HEK293 (cell line): ENCODE data around the gene OR2B3.

Experiments
- CTCF ChIA-PET: fragments of 350-600 bp; formaldehyde crosslinking; extraction: SDS; loops from one replicate; lab custom pipeline; 2021; ENCODE audit warnings: antibody characterized with exemption; lab: Yijun Ruan, JAX
- POLR2A ChIA-PET: fragments of 300-600 bp; formaldehyde crosslinking; extraction: SDS; loops from one replicate; lab custom pipeline; 2020; ENCODE audit warnings: antibody characterized with exemption, inconsistent platforms; lab: Yijun Ruan, JAX
- H3K27ac ChIP-seq: fragments of 200-500 bp; sonication (Bioruptor generic); 2 replicates; pipeline ENCODE4 v1.5.1; 2014; ENCODE audit warnings: low read depth, low read length, control low read depth, inconsistent platforms; ENCODE audit errors: extremely low read depth
- H3K36me3 ChIP-seq, 2 experiments: fragments of 200-500 bp in 1 of 2; sonication (Bioruptor generic) in 1 of 2; 1 replicate in 1 of 2; 2 replicates in 1 of 2; pipeline ENCODE4 v1.5.1; 2014 to 2017; ENCODE audit warnings: inconsistent platforms in 2 of 2, low read length in 2 of 2; ENCODE audit not compliant: control insufficient read depth in 2 of 2, insufficient read depth in 1 of 2
- H3K4me1 ChIP-seq: fragments of 200-500 bp; sonication (Bioruptor generic); 2 replicates; pipeline ENCODE4 v1.5.1; 2014; ENCODE audit warnings: mild to moderate bottlenecking, low read length, inconsistent platforms; ENCODE audit not compliant: control insufficient read depth, insufficient read depth
- H3K4me3 ChIP-seq: 2 replicates; pipeline ENCODE4 v1.5.1; 2011; ENCODE audit warnings: low read depth, mild to moderate bottlenecking, control low read depth, low read length, moderate library complexity
- H3K9me3 ChIP-seq: fragments of 200-500 bp; sonication (Bioruptor generic); 2 replicates; pipeline ENCODE4 v1.5.1; 2014; ENCODE audit warnings: low read depth, low read length, inconsistent platforms; ENCODE audit not compliant: control insufficient read depth, insufficient read depth
- GFI1B ChIP-seq: fragments of 450-650 bp; formaldehyde crosslinking; IDR thresholded peaks from 2 replicates; pipeline ENCODE4 v1.5.1; 2016; ENCODE audit warnings: missing biosample characterization, missing genetic modification characterization
- ZNF211 ChIP-seq: fragments of 450-650 bp; formaldehyde crosslinking; IDR thresholded peaks from 2 replicates; pipeline ENCODE4 v1.5.1; 2016; ENCODE audit warnings: low read depth, missing biosample characterization, missing genetic modification characterization
- ZNF221 ChIP-seq: fragments of 450-650 bp; formaldehyde crosslinking; IDR thresholded peaks from 2 replicates; pipeline ENCODE4 v1.5.1; 2017; ENCODE audit warnings: missing biosample characterization, missing genetic modification characterization, borderline replicate concordance
- ZNF223 ChIP-seq: fragments of 450-650 bp; formaldehyde crosslinking; IDR thresholded peaks from 2 replicates; pipeline ENCODE4 v1.5.1; 2016; ENCODE audit warnings: missing biosample characterization, missing genetic modification characterization
- ZNF302 ChIP-seq: fragments of 450-650 bp; formaldehyde crosslinking; IDR thresholded peaks from 2 replicates; pipeline ENCODE4 v1.5.1; 2016; ENCODE audit warnings: missing biosample characterization, missing genetic modification characterization, low read depth
- ZNF350 ChIP-seq: fragments of 450-650 bp; formaldehyde crosslinking; IDR thresholded peaks from 2 replicates; pipeline ENCODE4 v1.5.0; 2017; ENCODE audit warnings: missing biosample characterization, mild to moderate bottlenecking, missing genetic modification characterization
- ZNF426 ChIP-seq: fragments of 450-650 bp; formaldehyde crosslinking; IDR thresholded peaks from 2 replicates; pipeline ENCODE4 v1.5.1; 2017; ENCODE audit warnings: missing biosample characterization, missing genetic modification characterization, mild to moderate bottlenecking, inconsistent platforms, moderate library complexity
- ZNF48 ChIP-seq: fragments of 450-650 bp; formaldehyde crosslinking; IDR thresholded peaks from 2 replicates; pipeline ENCODE4 v1.5.1; 2016; ENCODE audit warnings: missing biosample characterization, missing genetic modification characterization
- ZNF529 ChIP-seq: fragments of 450-650 bp; formaldehyde crosslinking; IDR thresholded peaks from 2 replicates; pipeline ENCODE4 v1.5.1; 2017; ENCODE audit warnings: missing genetic modification characterization, missing biosample characterization; ENCODE audit not compliant: insufficient replicate concordance
- ZNF549 ChIP-seq: fragments of 450-650 bp; IDR thresholded peaks from 2 replicates; pipeline ENCODE4 v1.5.1; 2018; ENCODE audit warnings: missing biosample characterization, missing genetic modification characterization, mild to moderate bottlenecking, inconsistent platforms, moderate library complexity
- ZNF560 ChIP-seq: fragments of 450-650 bp; formaldehyde crosslinking; IDR thresholded peaks from 2 replicates; pipeline ENCODE4 v1.5.1; 2017; ENCODE audit warnings: missing biosample characterization, missing genetic modification characterization, borderline replicate concordance
- ZNF626 ChIP-seq: fragments of 450-650 bp; sonication (Bioruptor Pico); formaldehyde crosslinking; IDR thresholded peaks from 2 replicates; pipeline ENCODE4 v1.5.1; 2018; ENCODE audit warnings: missing biosample characterization, missing genetic modification characterization, inconsistent platforms
- ZNF654 ChIP-seq: fragments of 450-650 bp; formaldehyde crosslinking; IDR thresholded peaks from 2 replicates; pipeline ENCODE4 v1.5.1; 2016; ENCODE audit warnings: low read depth, missing biosample characterization, missing genetic modification characterization
- ZNF707 ChIP-seq: fragments of 450-650 bp; formaldehyde crosslinking; IDR thresholded peaks from 2 replicates; pipeline ENCODE4 v1.5.1; 2016; ENCODE audit warnings: missing biosample characterization, missing genetic modification characterization
- ZNF785 ChIP-seq: fragments of 450-650 bp; formaldehyde crosslinking; IDR thresholded peaks from 2 replicates; pipeline ENCODE4 v1.5.1; 2016; ENCODE audit warnings: missing biosample characterization, missing genetic modification characterization
- TF ChIP-seq, protein P1 (sequence below): fragments of 450-650 bp; formaldehyde crosslinking; IDR thresholded peaks from 2 replicates; pipeline ENCODE4 v1.5.1; 2016; ENCODE audit warnings: missing biosample characterization, missing genetic modification characterization
- TF ChIP-seq, protein P2 (sequence below): fragments of 450-650 bp; IDR thresholded peaks from 2 replicates; pipeline ENCODE4 v1.5.1; 2018; ENCODE audit warnings: missing biosample characterization, missing genetic modification characterization
- TF ChIP-seq, protein P3 (sequence below): fragments of 450-650 bp; formaldehyde crosslinking; IDR thresholded peaks from 2 replicates; pipeline ENCODE4 v1.5.1; 2016; ENCODE audit warnings: missing biosample characterization, missing genetic modification characterization, low read depth

The OR2B3 gene

DNA sequence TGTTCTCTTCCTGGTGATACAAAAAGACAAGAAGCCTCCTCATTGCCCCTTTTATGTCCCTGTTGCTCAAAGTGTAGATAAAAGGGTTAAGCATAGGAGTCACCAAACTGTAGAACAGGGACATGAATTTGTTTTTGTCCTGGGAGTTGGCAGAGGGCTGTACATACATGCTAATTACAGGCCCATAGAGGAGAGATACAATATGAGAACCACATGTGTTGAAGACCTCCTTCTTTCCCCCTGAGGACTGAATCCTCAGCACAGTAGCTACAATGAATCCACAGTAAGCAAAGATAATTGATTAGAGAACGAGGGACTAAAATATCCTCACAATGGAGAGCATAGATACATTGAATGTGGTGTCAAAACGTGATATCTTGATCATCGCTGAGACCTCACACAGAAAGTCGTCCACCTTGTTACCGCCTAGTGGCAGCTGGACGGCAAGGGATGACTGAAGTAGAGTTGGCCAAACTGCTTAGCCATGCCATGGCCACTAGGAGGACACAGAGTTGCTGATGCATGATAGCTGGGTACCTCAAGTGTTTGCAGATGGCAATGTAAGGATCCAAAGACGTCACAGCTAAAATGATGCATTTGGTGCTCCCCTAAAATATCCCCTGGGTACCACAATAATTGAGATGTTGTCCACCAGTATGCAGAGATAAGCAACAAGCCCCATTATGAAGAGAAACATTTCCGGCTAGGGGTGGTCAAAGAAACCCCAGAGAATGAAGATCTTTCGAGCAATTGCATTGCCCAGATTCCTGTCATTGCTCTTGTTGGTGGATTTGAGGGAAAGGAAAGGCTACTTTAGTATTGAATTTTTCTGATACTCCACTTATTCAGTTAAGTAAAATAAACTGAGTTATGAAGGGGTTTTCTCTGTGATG is 15.0 kb downstream of the OR2B3 start:
- no peaks in the 10 kb centered on the region for H3K9me3 ChIP-seq
- ChIA-PET POLR2A (no interaction called here), CTCF (interaction anchor here (0.6 to 2.0 kb wide), 19 partner anchors 12 to 528 kb away, joined by 3 to 10 read pairs (median 3); partner anchors contain the start of gene OR12D1)
- no peak overlapping the region for H3K4me3 ChIP-seq
- H3K36me3 ChIP-seq = no peaks in the 10 kb centered on the region
- no peak overlapping the region for H3K27ac ChIP-seq
- TF ChIP-seq, protein P1, sequence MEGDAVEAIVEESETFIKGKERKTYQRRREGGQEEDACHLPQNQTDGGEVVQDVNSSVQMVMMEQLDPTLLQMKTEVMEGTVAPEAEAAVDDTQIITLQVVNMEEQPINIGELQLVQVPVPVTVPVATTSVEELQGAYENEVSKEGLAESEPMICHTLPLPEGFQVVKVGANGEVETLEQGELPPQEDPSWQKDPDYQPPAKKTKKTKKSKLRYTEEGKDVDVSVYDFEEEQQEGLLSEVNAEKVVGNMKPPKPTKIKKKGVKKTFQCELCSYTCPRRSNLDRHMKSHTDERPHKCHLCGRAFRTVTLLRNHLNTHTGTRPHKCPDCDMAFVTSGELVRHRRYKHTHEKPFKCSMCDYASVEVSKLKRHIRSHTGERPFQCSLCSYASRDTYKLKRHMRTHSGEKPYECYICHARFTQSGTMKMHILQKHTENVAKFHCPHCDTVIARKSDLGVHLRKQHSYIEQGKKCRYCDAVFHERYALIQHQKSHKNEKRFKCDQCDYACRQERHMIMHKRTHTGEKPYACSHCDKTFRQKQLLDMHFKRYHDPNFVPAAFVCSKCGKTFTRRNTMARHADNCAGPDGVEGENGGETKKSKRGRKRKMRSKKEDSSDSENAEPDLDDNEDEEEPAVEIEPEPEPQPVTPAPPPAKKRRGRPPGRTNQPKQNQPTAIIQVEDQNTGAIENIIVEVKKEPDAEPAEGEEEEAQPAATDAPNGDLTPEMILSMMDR = peak; percentile 66; the same call in 1 of the 2 replicates
- TF ChIP-seq ZNF302 (tag by site-specific recombination) = no peak
- no peak for TF ChIP-seq ZNF785 (tag by site-specific recombination)
- no peak for TF ChIP-seq ZNF529 (tag by site-specific recombination)
- TF ChIP-seq, protein P2, sequence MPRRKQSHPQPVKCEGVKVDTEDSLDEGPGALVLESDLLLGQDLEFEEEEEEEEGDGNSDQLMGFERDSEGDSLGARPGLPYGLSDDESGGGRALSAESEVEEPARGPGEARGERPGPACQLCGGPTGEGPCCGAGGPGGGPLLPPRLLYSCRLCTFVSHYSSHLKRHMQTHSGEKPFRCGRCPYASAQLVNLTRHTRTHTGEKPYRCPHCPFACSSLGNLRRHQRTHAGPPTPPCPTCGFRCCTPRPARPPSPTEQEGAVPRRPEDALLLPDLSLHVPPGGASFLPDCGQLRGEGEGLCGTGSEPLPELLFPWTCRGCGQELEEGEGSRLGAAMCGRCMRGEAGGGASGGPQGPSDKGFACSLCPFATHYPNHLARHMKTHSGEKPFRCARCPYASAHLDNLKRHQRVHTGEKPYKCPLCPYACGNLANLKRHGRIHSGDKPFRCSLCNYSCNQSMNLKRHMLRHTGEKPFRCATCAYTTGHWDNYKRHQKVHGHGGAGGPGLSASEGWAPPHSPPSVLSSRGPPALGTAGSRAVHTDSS = no peak
- no peak for TF ChIP-seq ZNF221 (tag by site-specific recombination)
- TF ChIP-seq ZNF654 (tag by site-specific recombination) = peak; percentile 26; the same call in 1 of the 2 replicates
- TF ChIP-seq, protein P3, sequence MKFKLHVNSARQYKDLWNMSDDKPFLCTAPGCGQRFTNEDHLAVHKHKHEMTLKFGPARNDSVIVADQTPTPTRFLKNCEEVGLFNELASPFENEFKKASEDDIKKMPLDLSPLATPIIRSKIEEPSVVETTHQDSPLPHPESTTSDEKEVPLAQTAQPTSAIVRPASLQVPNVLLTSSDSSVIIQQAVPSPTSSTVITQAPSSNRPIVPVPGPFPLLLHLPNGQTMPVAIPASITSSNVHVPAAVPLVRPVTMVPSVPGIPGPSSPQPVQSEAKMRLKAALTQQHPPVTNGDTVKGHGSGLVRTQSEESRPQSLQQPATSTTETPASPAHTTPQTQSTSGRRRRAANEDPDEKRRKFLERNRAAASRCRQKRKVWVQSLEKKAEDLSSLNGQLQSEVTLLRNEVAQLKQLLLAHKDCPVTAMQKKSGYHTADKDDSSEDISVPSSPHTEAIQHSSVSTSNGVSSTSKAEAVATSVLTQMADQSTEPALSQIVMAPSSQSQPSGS = no peak
- TF ChIP-seq GFI1B (tag by site-specific recombination) = no peak
- no peak for TF ChIP-seq ZNF707
- no peaks in the 10 kb centered on the region for H3K4me1 ChIP-seq

- no peaks in the 10 kb centered on the region for H3K36me3 ChIP-seq
- H3K27ac ChIP-seq = no peak overlapping the region
- no peaks in the 10 kb centered on the region for H3K4me1 ChIP-seq
- no peak overlapping the region for H3K4me3 ChIP-seq
- POLR2A ChIA-PET = no interaction called here
- CTCF ChIA-PET = interaction anchor here (0.7 to 0.8 kb wide), 2 partner anchors 35 to 66 kb away, joined by 3 to 4 read pairs; no protein-coding TSS in a partner anchor
- H3K9me3 ChIP-seq = no peaks in the 10 kb centered on the region; the same call in 1 of the 2 replicates
- no peak for TF ChIP-seq ZNF560 (tag by site-specific recombination)
- TF ChIP-seq ZNF223 (tag by site-specific recombination) = no peak
- TF ChIP-seq ZNF626 (tag by site-specific recombination) = no peak
- TF ChIP-seq ZNF48 (tag by site-specific recombination) = no peak
- TF ChIP-seq ZNF549 (tag by site-specific recombination) = no peak
- TF ChIP-seq ZNF350 (tag by site-specific recombination) = no peak
- no peak for TF ChIP-seq ZNF426 (tag by site-specific recombination)
- no peak for TF ChIP-seq ZNF211 (tag by site-specific recombination)
- TF ChIP-seq, all 188 proteins: peak for 0
Measured at GRCh38 chr6:29051680-29052079, 35.4 kb downstream of the OR2B3 start.
